ENCODE measurements around the gene SLC25A13. TPM values are rescaled to one million over a fixed set of nuclear protein-coding genes. Genes with fewer than 3 reads are reported as not detected.

The SLC25A13 gene
- total RNA-seq, 1 experiment from 2014 or later = 71.7 TPM

DNA sequence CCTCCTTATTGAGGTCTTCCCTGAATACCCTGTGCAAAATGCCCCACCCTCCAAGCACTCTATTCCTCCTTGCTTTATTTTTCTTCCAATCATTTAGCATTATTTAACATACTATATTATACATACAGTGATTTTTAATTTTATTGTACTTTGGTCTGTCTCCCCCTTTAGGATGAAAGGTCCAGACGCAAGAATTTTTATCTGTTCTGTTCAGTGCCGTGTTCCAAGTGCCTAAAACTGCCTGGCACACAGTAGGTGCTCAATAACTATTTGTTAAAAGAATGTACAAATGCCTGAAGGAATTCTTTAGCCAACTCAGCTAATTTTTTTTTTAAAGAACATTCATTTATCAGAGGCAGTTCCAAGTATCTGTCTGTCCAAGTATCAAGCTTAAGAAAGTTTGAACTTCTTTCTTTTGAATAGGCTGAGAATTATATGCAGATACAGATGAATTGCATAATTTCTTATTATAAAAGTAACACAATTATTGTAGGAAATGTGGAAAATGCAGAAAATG lies 34.1 kb upstream of the SLC25A13 start:
- Histone ChIP-seq H4K91ac (ENCODE audit: insufficient read length, low read depth, low read length) (no peak overlapping the region), H2AK5ac (ENCODE audit: insufficient read length, low read length) (no peak overlapping the region), H3K27me3 (ENCODE audit: insufficient read depth, low read length) (no peaks in the 10 kb centered on the region), H2BK5ac (ENCODE audit: insufficient read length, low read length) (no peak overlapping the region), H3K14ac (ENCODE audit: insufficient read depth, low read length) (no peak overlapping the region), H3K9ac (ENCODE audit: extremely low read depth, insufficient read length, low read length) (no peak overlapping the region), H3K23me2 (ENCODE audit: insufficient read length, low read depth, low read length, poor library complexity, severe bottlenecking) (no peaks in the 10 kb centered on the region), H3K79me2 (ENCODE audit: insufficient read depth, low read length) (no peaks in the 10 kb centered on the region), H4K5ac (ENCODE audit: insufficient read length, low read depth, low read length) (no peak overlapping the region), H3K9me3 (ENCODE audit: control insufficient read depth, low read depth, low read length) (no peaks in the 10 kb centered on the region), H3K56ac (ENCODE audit: insufficient read length, low read depth, low read length) (no peak overlapping the region), H3K23ac (ENCODE audit: insufficient read length, low read depth, low read length) (no peak overlapping the region), H2BK120ac (ENCODE audit: low read depth, low read length, poor library complexity, severe bottlenecking) (no peak overlapping the region), H2BK15ac (ENCODE audit: low read depth, low read length) (no peak overlapping the region), H3K27ac (ENCODE audit: insufficient read length, low read depth, low read length) (no peak overlapping the region), H3K18ac (ENCODE audit: insufficient read length, low read depth, low read length) (no peak overlapping the region), H4K20me1 (ENCODE audit: control insufficient read depth, insufficient read depth, insufficient read length) (no peaks in the 10 kb centered on the region), H3K4ac (ENCODE audit: low read depth, low read length) (no peak overlapping the region), H2BK12ac (ENCODE audit: insufficient read length, low read depth, low read length) (no peak overlapping the region), H2BK20ac (ENCODE audit: low read depth, low read length, poor library complexity, severe bottlenecking) (no peak overlapping the region), H2AFZ (ENCODE audit: low read length) (no peak overlapping the region), H3K4me1 (ENCODE audit: insufficient read depth, low read length) (no peaks in the 10 kb centered on the region), H3T11ph (ENCODE audit: low read length) (no peak overlapping the region), H4K8ac (replicated peaks; ENCODE audit: insufficient read length, low read depth, low read length) (no peak overlapping the region), H3K79me1 (ENCODE audit: insufficient read depth, low read depth, low read length, poor library complexity, severe bottlenecking) (no peaks in the 10 kb centered on the region), H3K4me2 (ENCODE audit: insufficient read depth, insufficient read length, low read length) (no peak overlapping the region)
- Mint-ChIP-seq H3K27me3 (ENCODE audit: low read depth) (no peaks in the 10 kb centered on the region; the same call in 1 of the 2 replicates), H3K36me3 (ENCODE audit: insufficient read depth in 1 of 3, low read depth in 3 of 3) (no peaks in the 10 kb centered on the region), H3K27ac (no peak overlapping the region), H3K4me3 (no peak overlapping the region), H3K9me3 (no peaks in the 10 kb centered on the region; a peak in 1 of 5 replicates), H3K4me1 (peaks cover 9 to 14% of the 10 kb centered on the region in 2 experiments)
- no CpG with 5 or more reads among the region's 2 CpGs for WGBS (ENCODE audit: extremely low coverage, insufficient read length, low lambda C conversion rate)
- DNase-seq = no peak
- TF ChIP-seq, protein P1, sequence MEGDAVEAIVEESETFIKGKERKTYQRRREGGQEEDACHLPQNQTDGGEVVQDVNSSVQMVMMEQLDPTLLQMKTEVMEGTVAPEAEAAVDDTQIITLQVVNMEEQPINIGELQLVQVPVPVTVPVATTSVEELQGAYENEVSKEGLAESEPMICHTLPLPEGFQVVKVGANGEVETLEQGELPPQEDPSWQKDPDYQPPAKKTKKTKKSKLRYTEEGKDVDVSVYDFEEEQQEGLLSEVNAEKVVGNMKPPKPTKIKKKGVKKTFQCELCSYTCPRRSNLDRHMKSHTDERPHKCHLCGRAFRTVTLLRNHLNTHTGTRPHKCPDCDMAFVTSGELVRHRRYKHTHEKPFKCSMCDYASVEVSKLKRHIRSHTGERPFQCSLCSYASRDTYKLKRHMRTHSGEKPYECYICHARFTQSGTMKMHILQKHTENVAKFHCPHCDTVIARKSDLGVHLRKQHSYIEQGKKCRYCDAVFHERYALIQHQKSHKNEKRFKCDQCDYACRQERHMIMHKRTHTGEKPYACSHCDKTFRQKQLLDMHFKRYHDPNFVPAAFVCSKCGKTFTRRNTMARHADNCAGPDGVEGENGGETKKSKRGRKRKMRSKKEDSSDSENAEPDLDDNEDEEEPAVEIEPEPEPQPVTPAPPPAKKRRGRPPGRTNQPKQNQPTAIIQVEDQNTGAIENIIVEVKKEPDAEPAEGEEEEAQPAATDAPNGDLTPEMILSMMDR (conservative IDR thresholded peaks at IDR 0.05) = no peak

All from H9 (cell line).